Measurements from ENCODE around the gene HSD11B1L.

Gene HSD11B1L

GRCh38 chr19:5690125-5690954 is 9.5 kb downstream of the HSD11B1L start, which contains the start of gene RPL36 (continued):
- TF ChIP-seq ZNF521 (tag by site-specific recombination; IDR thresholded peaks at IDR 0.05) (no peak), ZNF121 (tag by site-specific recombination; IDR thresholded peaks at IDR 0.05) (0 out of 2 replicates have a peak, but pooled peaks have one; percentile 19), ZNF280D (tag by site-specific recombination; IDR thresholded peaks at IDR 0.05) (no peak), ZNF140 (tag by site-specific recombination; IDR thresholded peaks at IDR 0.05) (no peak), ZNF791 (tag by site-specific recombination; IDR thresholded peaks at IDR 0.05) (no peak), ZNF692 (tag by site-specific recombination; IDR thresholded peaks at IDR 0.05) (peak; percentile 81), ZNF391 (tag by site-specific recombination; IDR thresholded peaks at IDR 0.05; ENCODE audit: borderline replicate concordance, low read depth) (peak; percentile 94; the same call in 1 of the 2 replicates), ZNF335 (tag by site-specific recombination; conservative IDR thresholded peaks at IDR 0.05) (peak; percentile 56; the same call in 1 of the 2 replicates), WT1 (tag by site-specific recombination; IDR thresholded peaks at IDR 0.05) (no peak), ZSCAN18 (tag by site-specific recombination; IDR thresholded peaks at IDR 0.05) (peak; percentile 59; the same call in 1 of the 2 replicates), ZNF670 (tag by site-specific recombination; IDR thresholded peaks at IDR 0.05; ENCODE audit: low read depth) (no peak), ZNF398 (tag by site-specific recombination; IDR thresholded peaks at IDR 0.05) (peak; percentile 33; the same call in 1 of the 2 replicates), GFI1B (tag by site-specific recombination; IDR thresholded peaks at IDR 0.05) (0 out of 2 replicates have a peak, but pooled peaks have one; percentile 48), ZNF354C (tag by site-specific recombination; IDR thresholded peaks at IDR 0.05; ENCODE audit: borderline replicate concordance, low read depth) (no peak), ZNF132 (tag by site-specific recombination; IDR thresholded peaks at IDR 0.05; ENCODE audit: borderline replicate concordance) (no peak), TSHZ1 (tag by site-specific recombination; IDR thresholded peaks at IDR 0.05; ENCODE audit: borderline replicate concordance) (no peak), ZNF404 (tag by site-specific recombination; IDR thresholded peaks at IDR 0.05) (no peak), GLIS2 (tag by site-specific recombination; IDR thresholded peaks at IDR 0.05) (no peak), OVOL3 (tag by site-specific recombination; IDR thresholded peaks at IDR 0.05) (0 out of 2 replicates have a peak, but pooled peaks have one; percentile 20), ZNF488 (tag by site-specific recombination; IDR thresholded peaks at IDR 0.05) (no peak), KLF7 (tag by site-specific recombination; IDR thresholded peaks at IDR 0.05; ENCODE audit: borderline replicate concordance) (peak; percentile 53; the same call in 1 of the 2 replicates), ZSCAN16 (tag by site-specific recombination; IDR thresholded peaks at IDR 0.05) (0 out of 2 replicates have a peak, but pooled peaks have one; percentile 52), ZNF48 (tag by site-specific recombination; IDR thresholded peaks at IDR 0.05) (no peak), ZNF114 (tag by site-specific recombination; IDR thresholded peaks at IDR 0.05) (no peak), ZNF623 (tag by site-specific recombination; IDR thresholded peaks at IDR 0.05) (peak; percentile 12), ZNF175 (tag by site-specific recombination; IDR thresholded peaks at IDR 0.05) (no peak), MZF1 (tag by site-specific recombination; IDR thresholded peaks at IDR 0.05; ENCODE audit: borderline replicate concordance) (0 out of 2 replicates have a peak, but pooled peaks have one; percentile 14)
